ENCODE measurements around the gene ZP3.
"Not testable (repeated sequence)": the region's sequence is repeated elsewhere in the genome, so short reads cannot be mapped to it uniquely, and the experiment has no call there.

ZP3 gene

GRCh38 chr7:76443846-76444245 is 19.1 kb downstream of the ZP3 start:
- not testable (repeated sequence) for DNase-seq

- not testable (repeated sequence) for DNase-seq
These were observed 20.8 kb downstream of the ZP3 start for GRCh38 chr7:76445577-76446008.

GRCh38 chr7:76457017-76457416 is 32.3 kb downstream of the ZP3 start:
- DNase-seq: not testable (repeated sequence)

DNA sequence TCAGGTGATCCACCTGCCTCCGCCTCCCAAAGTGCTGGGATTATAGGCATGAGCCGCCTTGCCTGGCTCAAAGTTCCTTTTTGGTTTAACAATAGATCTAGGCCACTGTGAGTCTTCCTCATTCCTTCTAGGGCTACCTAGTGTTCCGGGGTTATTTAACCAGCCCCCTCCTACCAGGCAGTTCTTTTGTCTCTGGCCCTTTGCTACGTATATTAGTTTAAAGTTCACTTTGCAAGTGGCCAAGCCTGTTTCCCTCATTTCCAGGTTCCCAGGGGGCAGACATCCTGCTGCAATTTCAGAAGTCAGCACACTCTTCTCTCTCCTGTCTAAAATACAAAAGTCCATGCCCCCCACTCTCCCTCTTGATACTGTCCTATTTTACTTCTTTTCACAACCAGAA is 33.8 kb downstream of the ZP3 start:
- DNase-seq: not testable (repeated sequence)

- not testable (repeated sequence) for DNase-seq
These were observed 36.0 kb downstream of the ZP3 start for GRCh38 chr7:76460767-76461166.

DNA sequence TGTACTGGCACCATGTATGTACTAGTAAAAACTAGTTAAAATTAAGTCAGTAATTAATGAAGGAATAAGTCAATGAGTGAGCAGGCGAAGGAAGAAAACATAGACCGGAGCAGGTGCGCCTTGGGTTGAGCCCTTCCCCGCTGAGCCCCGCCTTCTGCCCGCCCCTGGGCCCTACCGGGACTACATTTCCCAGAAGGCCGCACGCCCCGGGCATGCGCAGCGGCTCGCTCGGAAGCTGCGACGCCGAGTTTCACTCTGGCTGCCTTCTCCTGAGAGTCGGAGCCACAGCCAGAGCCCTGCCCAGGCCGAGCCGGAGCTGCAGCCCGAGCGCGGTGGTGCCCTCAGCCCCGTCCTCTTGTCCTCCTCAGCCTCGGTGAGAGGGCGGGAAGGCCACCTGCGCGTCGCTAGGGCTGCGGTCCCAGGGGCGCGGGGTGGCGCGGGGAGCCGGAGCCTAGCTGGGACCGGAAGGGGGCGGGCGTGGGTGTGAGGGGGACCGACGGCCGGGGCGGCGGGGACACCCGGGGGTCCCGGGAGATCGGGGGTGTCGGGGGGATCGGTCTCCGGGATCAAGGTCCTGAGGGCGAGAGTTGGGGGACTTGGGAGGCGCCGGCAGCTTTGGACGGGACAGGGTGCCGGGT is 36.8 kb downstream of the ZP3 start, which contains the start of gene DTX2:
Gene DTX2 (plus strand): TSS at position 246 of the 638 bp plus-strand sequence. CDS start 18,801 bp downstream, outside the sequence.
- DNase-seq: peak; percentile 82

DNA sequence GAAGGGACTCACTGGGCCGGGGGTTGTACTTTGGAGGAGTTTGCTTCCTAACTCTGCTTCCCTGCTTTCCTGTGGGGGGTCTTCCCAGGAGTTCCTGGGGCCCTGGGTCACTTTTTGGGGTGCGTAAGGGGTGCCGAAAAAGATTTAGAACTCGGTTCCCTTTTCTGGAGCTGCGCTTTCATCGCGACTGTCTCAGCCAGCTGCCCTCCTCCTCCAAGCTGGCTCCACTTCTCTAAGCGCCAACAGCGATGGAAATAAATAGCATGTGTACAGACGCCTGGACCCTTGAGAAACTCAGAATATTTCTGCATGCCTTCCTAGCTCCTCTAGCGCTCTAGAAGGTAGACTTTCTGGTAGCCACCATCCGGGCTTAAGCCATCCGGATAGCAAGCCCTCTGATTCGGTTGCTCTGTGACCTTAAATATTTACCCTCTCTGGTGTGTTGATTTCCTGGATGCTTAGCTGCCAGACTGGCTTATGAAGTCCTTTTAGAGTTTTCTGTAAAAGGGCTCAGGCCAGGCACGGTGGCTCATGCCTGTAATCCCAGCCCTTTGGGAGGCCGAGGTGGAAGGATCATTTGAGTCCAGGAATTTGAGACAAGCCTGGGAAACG is 37.6 kb downstream of the ZP3 start:
- DNase-seq: not testable (repeated sequence)

GRCh38 chr7:76464959-76465358 is 40.2 kb downstream of the ZP3 start:
- DNase-seq: not testable (repeated sequence)

GRCh38 chr7:76465950-76466349 is 41.2 kb downstream of the ZP3 start:
- not testable (repeated sequence) for DNase-seq

GRCh38 chr7:76467743-76468404 is 43.1 kb downstream of the ZP3 start:
- not testable (repeated sequence) for DNase-seq

GRCh38 chr7:76471556-76472221 is 46.9 kb downstream of the ZP3 start:
- not testable (repeated sequence) for DNase-seq

DNA sequence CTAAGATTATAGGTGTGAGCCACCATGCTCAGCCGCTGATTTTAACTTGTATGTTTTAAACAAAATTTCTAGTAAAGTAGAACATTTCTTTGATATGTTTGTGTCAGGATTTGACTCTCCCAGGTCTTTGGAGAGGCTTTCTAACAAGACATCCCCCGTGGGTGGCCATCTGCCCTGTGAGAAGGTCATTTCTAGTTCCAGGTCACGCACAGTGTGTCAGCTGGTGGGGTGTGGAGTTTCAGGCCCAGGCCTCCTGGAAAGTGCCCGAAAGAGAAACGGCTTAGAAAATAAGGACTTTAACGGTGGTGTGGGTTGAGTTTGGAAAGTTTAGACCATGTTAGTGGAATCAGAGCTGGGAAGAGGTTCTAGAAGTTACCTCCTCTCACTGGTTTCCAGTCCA is 48.3 kb downstream of the ZP3 start:
- DNase-seq: not testable (repeated sequence)

DNA sequence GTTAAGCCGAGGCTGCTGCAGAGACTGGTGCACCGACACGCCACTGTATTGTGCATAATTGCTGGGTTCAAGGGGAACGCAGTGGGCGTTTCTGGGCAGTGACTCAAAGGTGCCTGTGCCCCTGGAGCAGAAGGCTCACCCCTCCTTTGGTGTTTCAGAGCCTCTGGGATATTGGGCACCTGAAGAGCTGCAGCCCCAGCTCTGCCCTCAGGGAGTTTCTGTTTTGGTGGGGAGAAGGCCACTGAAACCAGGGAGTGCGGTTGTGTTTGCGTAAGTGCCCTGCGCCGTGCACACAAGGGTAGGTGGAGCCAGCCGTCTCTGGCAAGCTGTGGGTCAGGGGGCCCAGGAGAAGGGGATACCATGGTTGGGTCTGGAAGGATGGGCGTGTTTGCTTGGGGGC is 51.5 kb downstream of the ZP3 start:
- not testable (repeated sequence) for DNase-seq

DNA sequence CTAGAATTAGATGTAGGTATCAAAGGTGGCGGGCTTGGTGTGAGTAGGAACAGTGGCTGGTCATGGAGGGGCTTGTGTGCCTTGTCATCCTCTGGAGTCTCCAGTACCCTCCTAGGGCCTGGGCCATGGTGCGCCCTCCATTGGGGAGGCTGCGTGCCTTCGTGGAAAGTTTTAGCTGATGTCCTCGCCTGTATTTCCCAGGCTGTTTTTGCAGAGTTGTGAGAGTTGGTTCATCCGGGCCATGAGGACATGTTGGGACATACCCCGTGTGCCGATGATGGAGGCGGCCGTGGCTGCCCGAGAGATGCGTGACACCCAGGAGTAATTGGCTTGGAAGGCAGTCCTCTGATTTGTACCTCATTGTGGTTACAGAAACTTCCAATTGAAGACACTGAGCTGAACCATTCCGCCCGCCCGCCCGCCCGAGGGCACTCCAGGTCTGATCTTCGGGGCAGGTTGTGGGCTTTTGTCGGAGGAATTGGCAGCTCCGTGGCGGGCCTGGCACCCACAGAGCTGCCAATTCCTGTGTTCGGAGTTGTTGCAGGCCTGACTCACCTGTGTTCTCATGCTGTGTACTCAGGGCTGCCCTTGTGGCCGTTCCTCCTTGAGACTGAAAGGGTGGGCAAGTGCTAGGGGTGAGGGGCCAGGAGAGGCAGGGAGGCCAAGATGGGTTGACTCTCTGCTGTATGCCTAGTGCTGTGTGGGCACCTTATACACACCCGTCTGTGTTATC is 52.2 kb downstream of the ZP3 start:
- DNase-seq: not testable (repeated sequence)

DNA sequence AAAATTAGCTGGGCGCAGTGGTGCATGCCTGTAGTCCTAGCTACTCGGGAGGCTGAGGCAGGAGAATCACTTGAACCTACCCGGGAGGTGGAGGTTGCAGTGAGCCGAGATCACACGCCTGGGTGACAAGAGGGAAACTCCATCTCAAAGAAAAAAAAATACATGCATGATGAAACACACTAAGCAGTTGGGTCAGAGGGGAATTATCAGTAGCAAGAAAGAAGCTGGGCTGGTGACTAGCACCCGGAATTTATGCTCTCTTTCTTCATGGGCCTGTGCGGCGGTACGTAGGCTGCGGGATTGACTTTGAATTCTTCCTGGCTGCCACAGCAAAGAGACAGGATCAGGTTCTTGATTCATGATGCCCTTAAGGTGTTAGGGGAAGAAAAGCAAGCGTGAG is 54.9 kb downstream of the ZP3 start:
- not testable (repeated sequence) for DNase-seq

- DNase-seq: not testable (repeated sequence)
These were observed 55.9 kb downstream of the ZP3 start for GRCh38 chr7:76480403-76481253.

DNA sequence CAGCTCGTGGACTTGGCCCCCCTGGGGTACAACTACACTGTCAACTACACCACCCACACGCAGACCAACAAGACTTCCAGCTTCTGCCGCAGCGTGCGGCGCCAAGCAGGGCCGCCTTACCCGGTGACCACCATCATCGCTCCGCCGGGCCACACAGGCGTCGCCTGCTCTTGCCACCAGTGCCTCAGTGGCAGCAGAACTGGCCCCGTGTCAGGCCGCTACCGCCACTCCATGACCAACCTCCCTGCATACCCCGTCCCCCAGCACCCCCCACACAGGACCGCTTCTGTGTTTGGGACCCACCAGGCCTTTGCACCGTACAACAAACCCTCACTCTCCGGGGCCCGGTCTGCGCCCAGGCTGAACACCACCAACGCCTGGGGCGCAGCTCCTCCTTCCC is 57.9 kb downstream of the ZP3 start:
- not testable (repeated sequence) for DNase-seq

DNA sequence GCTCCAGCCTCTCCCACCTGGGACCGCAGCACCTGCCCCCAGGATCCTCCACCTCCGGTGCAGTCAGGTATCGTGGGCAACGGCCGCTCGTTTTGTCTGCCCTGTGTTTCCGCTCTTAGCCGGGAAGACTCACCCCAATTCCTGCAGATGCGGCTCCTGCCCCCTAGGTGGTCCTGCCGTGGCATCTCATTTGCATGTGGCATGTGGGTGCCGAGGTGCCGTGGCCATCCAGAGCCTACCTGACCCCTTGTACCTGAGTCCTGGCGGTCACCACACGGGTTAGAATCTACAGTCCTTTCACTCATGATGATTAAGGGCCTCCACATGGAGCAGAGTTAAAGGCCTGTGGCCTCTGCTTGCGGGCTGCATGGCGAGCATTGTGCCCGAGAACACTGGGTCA is 58.3 kb downstream of the ZP3 start:
- DNase-seq: not testable (repeated sequence)

GRCh38 chr7:76484456-76484855 is 59.7 kb downstream of the ZP3 start:
- DNase-seq: not testable (repeated sequence)

DNA sequence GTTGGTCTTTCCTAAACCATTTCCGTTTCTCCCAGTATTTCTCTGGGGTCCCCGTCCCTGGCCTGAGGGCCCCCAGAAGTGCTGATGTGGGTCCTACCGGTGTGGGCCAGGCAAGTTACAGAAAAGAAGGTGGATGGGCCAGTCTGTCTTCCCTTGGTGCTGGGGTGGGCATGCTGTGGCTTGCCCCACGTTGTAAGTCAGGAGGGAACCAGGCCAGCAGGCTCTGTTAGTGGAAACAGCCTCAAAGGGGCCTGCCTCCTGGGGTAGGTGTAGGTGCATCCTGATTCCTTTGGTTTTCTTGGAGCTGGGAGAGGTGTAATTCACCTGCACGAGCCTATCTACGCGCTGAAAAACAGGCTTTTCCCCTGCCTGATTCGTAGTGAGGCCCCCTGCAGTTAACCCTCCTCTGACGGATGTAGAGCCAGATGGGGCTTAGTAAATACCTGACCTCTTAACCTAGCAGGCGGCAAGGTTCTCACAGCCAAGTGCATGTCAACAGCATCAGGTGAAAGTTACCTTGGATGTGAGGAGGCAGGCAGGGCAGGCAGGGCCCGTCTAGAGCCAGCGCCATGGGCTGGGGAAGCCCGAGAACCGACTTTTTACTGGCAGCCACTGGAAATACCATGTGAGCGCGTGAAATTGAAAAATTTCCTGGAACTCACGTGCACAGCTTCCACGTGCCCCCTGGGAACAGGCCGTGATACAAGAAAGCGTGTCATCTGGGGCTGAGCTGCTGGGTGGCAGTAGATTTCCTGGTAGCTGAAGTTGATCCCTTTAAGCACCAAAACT is 61.3 kb downstream of the ZP3 start:
- not testable (repeated sequence) for DNase-seq

DNA sequence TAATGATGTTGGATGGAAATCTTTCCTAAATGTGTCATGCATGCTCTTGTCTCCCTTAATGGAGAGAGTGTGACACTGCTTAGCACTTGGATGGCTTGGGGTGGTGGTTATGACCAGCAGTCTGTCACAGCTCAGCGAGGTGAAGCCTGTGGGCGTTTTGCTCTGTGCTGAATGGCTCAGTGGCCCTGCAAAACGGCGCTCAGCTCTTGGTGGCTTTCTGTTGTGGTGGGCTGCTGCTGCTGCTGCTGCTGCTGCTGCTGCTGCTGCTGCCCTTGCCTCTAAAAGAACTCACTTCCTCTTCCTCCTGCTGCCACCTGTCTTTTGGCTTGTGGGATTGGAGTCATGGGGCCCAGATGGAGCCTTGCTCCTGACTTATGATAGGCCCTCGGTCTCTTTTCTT is 61.9 kb downstream of the ZP3 start:
- DNase-seq: not testable (repeated sequence)
